Mesenchymal stem cell (in vitro differentiated cells and primary cell): Measurements from ENCODE around the gene SIDT2.
"Not testable (repeated sequence)": the region's sequence is repeated elsewhere in the genome, so short reads cannot be mapped to it uniquely, and the experiment has no call there.

ENCODE experiments used
- DNase-seq: peaks from one replicate; pipeline ENCODE4 v3.0.0-alpha.2; 2013
- H2AFZ ChIP-seq: one replicate; pipeline ENCODE4 v1.6.1; 2013; ENCODE audit warnings: low read depth, mild to moderate bottlenecking, control low read depth, inconsistent platforms, low read length, moderate library complexity
- H2AK5ac ChIP-seq: 2 replicates; pipeline ENCODE4 v1.6.1; 2013; ENCODE audit warnings: low read length, moderate library complexity, mild to moderate bottlenecking, inconsistent platforms; ENCODE audit not compliant: severe bottlenecking
- H2BK120ac ChIP-seq: one replicate; pipeline ENCODE4 v1.6.1; 2013; ENCODE audit warnings: low read depth, mild to moderate bottlenecking, inconsistent platforms, low read length, moderate library complexity
- H2BK12ac ChIP-seq, 2 experiments: one replicate each; pipeline ENCODE4 v1.6.1; 2013; ENCODE audit warnings: inconsistent platforms in 2 of 2, low read length in 2 of 2, mild to moderate bottlenecking in 2 of 2, moderate library complexity in 2 of 2, control low read depth in 1 of 2
- H2BK15ac ChIP-seq: one replicate; pipeline ENCODE4 v1.6.1; 2013; ENCODE audit warnings: mild to moderate bottlenecking, low read depth, inconsistent platforms; ENCODE audit not compliant: poor library complexity, severe bottlenecking
- H2BK5ac ChIP-seq: 2 replicates; pipeline ENCODE4 v1.6.1; 2013; ENCODE audit warnings: low read depth, mild to moderate bottlenecking, low read length, control low read depth, inconsistent platforms; ENCODE audit not compliant: poor library complexity, severe bottlenecking
- H3K14ac ChIP-seq, 2 experiments: one replicate each; pipeline ENCODE4 v1.6.1; 2013; ENCODE audit warnings: inconsistent platforms in 2 of 2, low read length in 2 of 2, control low read depth in 1 of 2, mild to moderate bottlenecking in 1 of 2, moderate library complexity in 1 of 2
- H3K18ac ChIP-seq, 2 experiments: one replicate each; pipeline ENCODE4 v1.6.1; 2013; ENCODE audit warnings: inconsistent platforms in 2 of 2, low read length in 2 of 2, control low read depth in 1 of 2, low read depth in 1 of 2, mild to moderate bottlenecking in 1 of 2
- H3K23ac ChIP-seq, 2 experiments: one replicate each; pipeline ENCODE4 v1.6.1; 2013; ENCODE audit warnings: inconsistent platforms in 2 of 2, low read length in 2 of 2, mild to moderate bottlenecking in 2 of 2, moderate library complexity in 2 of 2, control low read depth in 1 of 2
- H3K27ac ChIP-seq: 2 replicates; pipeline ENCODE4 v1.5.1; 2013; ENCODE audit warnings: mild to moderate bottlenecking, moderate library complexity, low read length, control low read depth, inconsistent platforms; ENCODE audit not compliant: poor library complexity, severe bottlenecking
- H3K27me3 ChIP-seq, 2 experiments: 2 replicates each; pipeline versions ENCODE4 v1.6.1 to v1.7.0; 2013; ENCODE audit warnings: low read length in 2 of 2, mild to moderate bottlenecking in 2 of 2, moderate library complexity in 2 of 2, control low read depth in 1 of 2, inconsistent platforms in 1 of 2; ENCODE audit not compliant: control insufficient read depth in 1 of 2, insufficient read depth in 1 of 2
- H3K36me3 ChIP-seq, 2 experiments: 2 replicates each; pipeline versions ENCODE4 v1.6.1 to v1.7.0; 2013; ENCODE audit warnings: low read length in 2 of 2, control low read depth in 1 of 2, inconsistent platforms in 1 of 2, low read depth in 1 of 2, mild to moderate bottlenecking in 1 of 2; ENCODE audit not compliant: insufficient read depth in 2 of 2, control insufficient read depth in 1 of 2
- H3K4ac ChIP-seq, 2 experiments: one replicate each; pipeline ENCODE4 v1.6.1; 2013; ENCODE audit warnings: inconsistent platforms in 2 of 2, low read length in 2 of 2, mild to moderate bottlenecking in 2 of 2, moderate library complexity in 2 of 2, control low read depth in 1 of 2, low read depth in 1 of 2
- H3K4me1 ChIP-seq: 2 replicates; pipeline ENCODE4 v1.6.1; 2013; ENCODE audit warnings: low read depth, low read length, control low read depth; ENCODE audit not compliant: control insufficient read depth, insufficient read depth
- H3K4me2 ChIP-seq: 2 replicates; pipeline ENCODE4 v1.6.1; 2013; ENCODE audit warnings: low read length, mild to moderate bottlenecking, inconsistent platforms; ENCODE audit not compliant: poor library complexity, severe bottlenecking
- H3K4me3 ChIP-seq, 2 experiments: 2 replicates each; pipeline versions ENCODE4 v1.5.1 to v1.7.0; 2013; ENCODE audit warnings: low read length in 2 of 2, mild to moderate bottlenecking in 2 of 2, control low read depth in 1 of 2, low read depth in 1 of 2; ENCODE audit not compliant: insufficient read depth in 1 of 2
- H3K79me1 ChIP-seq: replicated peaks from 2 replicates; pipeline ENCODE4 v1.6.1; 2013; ENCODE audit warnings: mild to moderate bottlenecking, control low read depth, low read length, inconsistent platforms; ENCODE audit not compliant: poor library complexity, severe bottlenecking
- H3K9ac ChIP-seq: 2 replicates; pipeline ENCODE4 v1.7.0; 2013; ENCODE audit warnings: mild to moderate bottlenecking, low read length, moderate library complexity
- H3K9me3 ChIP-seq: 2 replicates; pipeline ENCODE4 v1.7.0; 2013; ENCODE audit warnings: mild to moderate bottlenecking, low read length; ENCODE audit not compliant: control insufficient read depth
- H4K8ac ChIP-seq: one replicate; pipeline ENCODE4 v1.6.1; 2013; ENCODE audit warnings: inconsistent platforms, mild to moderate bottlenecking, low read length, moderate library complexity
- H4K91ac ChIP-seq: one replicate; pipeline ENCODE4 v1.6.1; 2013; ENCODE audit warnings: mild to moderate bottlenecking, low read length, inconsistent platforms
- WGBS: methylation state at CpG from one replicate; pipeline ENCODE4 v1.1.7; 2013; ENCODE audit warnings: mixed read lengths; 5-methylcytosine and 5-hydroxymethylcytosine counted together

SIDT2 gene

DNA sequence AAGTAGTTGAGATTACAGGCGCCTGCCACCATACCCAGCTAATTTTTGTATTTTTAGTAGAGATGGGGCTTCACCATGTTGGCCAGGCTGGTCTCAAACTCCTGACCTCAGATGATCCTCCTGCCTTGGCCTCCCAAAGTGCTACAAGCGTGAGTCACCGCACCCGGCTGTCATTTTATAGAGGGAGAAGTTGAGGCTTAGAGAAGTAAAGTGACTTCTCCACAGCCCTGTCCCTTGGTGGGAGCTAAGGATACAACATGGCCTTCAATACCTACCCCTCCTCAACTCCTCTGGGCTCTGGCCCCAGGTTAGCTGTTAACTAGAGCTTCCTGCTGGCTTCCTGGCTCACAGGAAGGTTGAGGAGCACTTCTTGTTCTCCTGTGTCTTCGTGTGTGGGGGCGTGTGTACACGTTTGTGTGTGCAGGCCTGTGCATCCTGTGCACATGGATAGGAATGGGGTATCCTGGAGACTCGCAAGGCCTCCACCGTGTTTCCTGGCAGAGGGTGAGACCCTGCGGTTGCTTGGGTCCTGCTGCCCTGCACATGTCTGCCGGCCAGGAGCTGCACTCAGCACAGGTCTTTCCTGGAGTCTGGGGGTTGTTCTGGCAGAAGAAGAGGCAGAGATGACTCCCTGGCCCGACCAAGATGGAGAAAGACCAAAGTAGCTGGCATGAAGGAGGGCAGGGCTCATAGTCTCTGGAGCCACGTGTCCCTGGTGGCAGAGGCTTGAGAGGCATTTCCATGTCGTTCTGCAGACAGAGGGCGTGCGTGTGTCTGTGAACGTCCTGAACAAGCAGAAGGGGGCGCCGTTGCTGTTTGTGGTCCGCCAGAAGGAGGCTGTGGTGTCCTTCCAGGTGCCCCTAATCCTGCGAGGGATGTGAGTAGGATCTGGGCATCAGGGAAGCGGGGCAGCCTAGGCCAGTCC is 2.4 kb downstream of the SIDT2 start:
- H3K27me3 ChIP-seq: no peaks in the 10 kb centered on the region
- no peak overlapping the region for H3K4me2 ChIP-seq
- no peak overlapping the region for H3K23ac ChIP-seq
- H3K9me3 ChIP-seq: no peaks in the 10 kb centered on the region
- DNase-seq: peak; percentile 61
- H3K4me1 ChIP-seq: peaks cover 19% of the 10 kb centered on the region
- H3K27ac ChIP-seq: no peak overlapping the region
- H3K4ac ChIP-seq: peak overlapping the region; percentile 17 to 52
- H3K4me3 ChIP-seq: no peak overlapping the region
- WGBS: 68% methylated on average over 18 of the region's 22 CpGs
- peak overlapping the region; percentile 39 for H3K9ac ChIP-seq
- H2AFZ ChIP-seq: no peak overlapping the region
- no peak overlapping the region for H2AK5ac ChIP-seq
- H2BK120ac ChIP-seq: no peak overlapping the region
- H3K18ac ChIP-seq: peak overlapping the region in 1 of 2 experiments; percentile 37
- H3K79me1 ChIP-seq: peaks cover 14% of the 10 kb centered on the region
- H2BK5ac ChIP-seq: no peak overlapping the region
- no peak overlapping the region for H3K14ac ChIP-seq
- H4K91ac ChIP-seq: peak overlapping the region; percentile 36
- peaks cover 33 to 34% of the 10 kb centered on the region in 2 experiments for H3K36me3 ChIP-seq
- peak overlapping the region in 1 of 2 experiments; percentile 39 for H2BK12ac ChIP-seq
- no peak overlapping the region for H2BK15ac ChIP-seq
- peak overlapping the region; percentile 48 for H4K8ac ChIP-seq

DNA sequence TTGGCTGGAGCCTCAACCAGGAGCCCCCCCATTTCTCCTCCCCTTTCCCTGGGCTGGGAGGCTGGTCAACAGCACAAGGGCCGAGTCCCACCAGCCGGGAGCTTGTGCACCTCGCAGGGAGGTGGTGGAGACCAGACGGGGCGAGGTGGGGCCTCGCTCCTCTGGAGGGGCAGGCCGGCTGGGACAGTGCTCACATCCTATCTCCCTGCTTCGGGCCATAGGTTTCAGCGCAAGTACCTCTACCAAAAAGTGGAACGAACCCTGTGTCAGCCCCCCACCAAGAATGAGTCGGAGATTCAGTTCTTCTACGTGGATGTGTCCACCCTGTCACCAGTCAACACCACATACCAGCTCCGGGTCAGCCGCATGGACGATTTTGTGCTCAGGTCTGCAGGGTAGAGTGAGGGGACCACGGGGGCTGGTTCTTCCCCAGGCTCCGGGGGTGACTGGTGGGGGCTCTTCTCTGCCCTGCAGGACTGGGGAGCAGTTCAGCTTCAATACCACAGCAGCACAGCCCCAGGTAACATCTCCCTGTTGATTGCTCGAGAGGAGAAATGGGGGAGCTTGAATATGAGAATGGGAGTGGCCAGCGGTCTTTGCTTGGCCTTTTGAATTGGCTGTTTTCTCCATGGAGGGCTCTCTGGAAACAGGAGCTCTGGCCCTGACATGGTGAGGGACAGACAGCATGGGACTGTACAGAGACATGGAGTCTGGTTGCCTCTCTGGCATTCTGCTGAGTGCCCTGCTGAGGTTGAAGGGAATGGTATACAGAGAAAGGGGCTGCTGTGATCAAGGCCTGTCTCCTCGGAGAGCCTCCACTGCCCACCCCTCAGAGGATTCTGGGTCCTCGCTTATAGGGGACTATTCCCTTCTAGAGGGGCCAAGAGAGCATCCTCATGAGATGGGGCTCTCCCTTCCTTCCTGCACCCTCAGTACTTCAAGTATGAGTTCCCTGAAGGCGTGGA is 3.3 kb downstream of the SIDT2 start:
- H3K36me3 ChIP-seq: peaks cover 41 to 42% of the 10 kb centered on the region in 2 experiments
- H2BK15ac ChIP-seq: no peak overlapping the region
- H4K91ac ChIP-seq: no peak overlapping the region
- no peak overlapping the region for H3K18ac ChIP-seq
- H2AK5ac ChIP-seq: no peak overlapping the region
- no peak overlapping the region for H2BK5ac ChIP-seq
- no peak overlapping the region for H2AFZ ChIP-seq
- no peak overlapping the region for H2BK12ac ChIP-seq
- H3K79me1 ChIP-seq: peaks cover 14% of the 10 kb centered on the region
- no peak overlapping the region for H3K14ac ChIP-seq
- peaks cover 19% of the 10 kb centered on the region for H3K4me1 ChIP-seq
- H3K9ac ChIP-seq: no peak overlapping the region
- no peak overlapping the region for H3K4ac ChIP-seq
- WGBS: 96% methylated on average over 22 of the region's 22 CpGs
- H4K8ac ChIP-seq: no peak overlapping the region
- no peak overlapping the region for H3K27ac ChIP-seq
- H3K23ac ChIP-seq: no peak overlapping the region
- H3K9me3 ChIP-seq: no peaks in the 10 kb centered on the region
- no peak overlapping the region for H3K4me2 ChIP-seq
- H3K4me3 ChIP-seq: no peak overlapping the region
- H3K27me3 ChIP-seq: no peaks in the 10 kb centered on the region
- no peak for DNase-seq
- no peak overlapping the region for H2BK120ac ChIP-seq

DNA sequence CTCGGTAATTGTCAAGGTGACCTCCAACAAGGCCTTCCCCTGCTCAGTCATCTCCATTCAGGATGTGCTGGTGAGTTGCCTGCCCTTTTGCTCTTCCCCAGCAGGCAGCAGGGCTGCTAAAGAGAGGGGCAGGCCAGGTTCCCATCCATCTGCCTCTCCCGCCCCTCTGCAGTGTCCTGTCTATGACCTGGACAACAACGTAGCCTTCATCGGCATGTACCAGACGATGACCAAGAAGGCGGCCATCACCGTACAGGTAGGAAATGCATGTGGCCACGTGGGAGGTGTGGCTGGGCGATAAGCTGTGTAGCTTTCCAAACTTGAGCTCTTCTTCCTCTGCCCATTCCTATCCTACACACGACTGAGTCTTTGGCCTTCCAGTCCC is 4.0 kb downstream of the SIDT2 start:
- no peak overlapping the region for H2BK15ac ChIP-seq
- no peak overlapping the region for H3K9ac ChIP-seq
- no peak overlapping the region for H2BK120ac ChIP-seq
- no peak overlapping the region for H4K8ac ChIP-seq
- H3K79me1 ChIP-seq: peaks cover 14% of the 10 kb centered on the region
- DNase-seq: no peak
- H3K9me3 ChIP-seq: no peaks in the 10 kb centered on the region
- whole genome bisulfite sequencing: 96% methylated on average over 9 of the region's 10 CpGs
- no peak overlapping the region for H4K91ac ChIP-seq
- H3K4me2 ChIP-seq: no peak overlapping the region
- no peak overlapping the region for H2AFZ ChIP-seq
- H3K36me3 ChIP-seq: peaks cover 46 to 48% of the 10 kb centered on the region in 2 experiments
- no peak overlapping the region for H3K23ac ChIP-seq
- no peaks in the 10 kb centered on the region for H3K27me3 ChIP-seq
- no peak overlapping the region for H3K27ac ChIP-seq
- no peak overlapping the region for H2AK5ac ChIP-seq
- H3K14ac ChIP-seq: no peak overlapping the region
- no peak overlapping the region for H3K4ac ChIP-seq
- no peak overlapping the region for H3K18ac ChIP-seq
- no peak overlapping the region for H2BK5ac ChIP-seq
- H2BK12ac ChIP-seq: no peak overlapping the region
- H3K4me1 ChIP-seq: peaks cover 19% of the 10 kb centered on the region
- no peak overlapping the region for H3K4me3 ChIP-seq

DNA sequence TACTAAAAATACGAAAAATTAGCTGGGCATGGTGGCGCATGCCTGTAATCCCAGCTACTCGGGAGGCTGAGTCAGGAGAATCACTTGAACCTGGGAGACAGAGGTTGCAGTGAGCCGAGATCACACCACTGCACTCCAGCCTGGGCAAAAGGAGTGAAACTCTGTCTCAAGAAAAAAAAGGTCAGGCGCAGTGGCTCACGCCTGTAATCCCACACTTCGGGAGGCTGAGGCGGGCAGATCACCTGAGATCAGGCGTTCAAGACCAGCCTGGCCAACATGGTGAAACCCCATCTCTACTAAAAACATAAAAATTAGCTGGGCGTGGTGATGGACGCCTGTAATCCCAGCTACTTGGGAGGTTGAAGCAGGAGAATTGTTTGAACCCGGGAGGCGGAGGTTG is 4.6 kb downstream of the SIDT2 start:
- not testable (repeated sequence) for H3K14ac ChIP-seq, H3K23ac ChIP-seq, H3K9me3 ChIP-seq, H3K9ac ChIP-seq, H3K4ac ChIP-seq, H2BK15ac ChIP-seq, H3K27ac ChIP-seq, H3K4me2 ChIP-seq, H2BK12ac ChIP-seq, H3K27me3 ChIP-seq, H2BK120ac ChIP-seq, H2BK5ac ChIP-seq, DNase-seq, H4K91ac ChIP-seq, H3K18ac ChIP-seq, H4K8ac ChIP-seq, H3K4me3 ChIP-seq, H2AFZ ChIP-seq, H2AK5ac ChIP-seq
- WGBS: 99% methylated on average over 13 of the region's 13 CpGs
- H3K36me3 ChIP-seq: peaks cover 52 to 55% of the 10 kb centered on the region in 2 experiments
- peaks cover 14% of the 10 kb centered on the region for H3K79me1 ChIP-seq
- peaks cover 18% of the 10 kb centered on the region for H3K4me1 ChIP-seq
